ENCODE data around the gene BRICD5. TPM values are rescaled to one million over a fixed set of nuclear protein-coding genes. Genes with fewer than 3 reads are reported as not detected.

Gene BRICD5
- total RNA-seq, 2 experiments from 2014 or later: 8.0 to 8.8 TPM

DNA sequence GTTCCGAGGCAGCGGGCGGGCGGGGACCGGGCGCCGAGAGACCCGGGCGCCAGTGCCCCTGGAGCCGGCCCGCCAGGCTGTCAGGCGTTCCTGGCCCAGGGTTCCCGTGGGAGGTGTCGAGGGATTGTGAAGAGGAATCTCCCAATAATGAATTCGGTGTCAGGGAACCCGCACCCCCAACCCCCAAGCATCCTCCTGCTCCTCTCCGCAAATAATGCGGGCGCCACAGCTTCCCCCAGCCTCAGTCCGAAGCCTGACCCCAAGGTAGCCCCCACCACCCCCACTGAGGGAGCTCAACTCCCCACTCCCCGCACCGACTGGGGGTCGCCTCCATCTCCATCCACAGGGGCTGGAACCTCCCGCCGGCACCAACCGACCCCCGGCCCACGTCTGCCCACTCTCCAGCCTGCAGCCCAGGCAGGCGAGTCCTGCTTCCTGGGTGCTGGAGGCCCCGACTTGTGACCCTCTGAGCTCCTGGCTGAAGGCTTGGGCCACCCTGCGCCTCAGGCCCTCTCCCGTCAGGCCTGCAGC lies 13.6 kb downstream of the BRICD5 start:
- intact Hi-C loops (cut with DNase I, micrococcal nuclease): loop anchor here in 1 of 2 experiments (5.0 kb wide), 1 partner anchor 290 kb away; no protein-coding TSS in a partner anchor
- ChIA-PET POLR2A (no interaction called here), CTCF (interaction anchor here (0.9 kb wide), 1 partner anchor 57 kb away, joined by 3 read pairs; no protein-coding TSS in a partner anchor)
- no peaks in the 10 kb centered on the region for H3K36me3 Mint-ChIP-seq (ENCODE audit: low read depth)
- DNase-seq (no peak), ATAC-seq (no peak)
- peaks cover 23% of the 10 kb centered on the region for H3K27me3 Mint-ChIP-seq
- H3K27ac Mint-ChIP-seq: no peak overlapping the region
- H3K4me1 Mint-ChIP-seq: peaks cover 5% of the 10 kb centered on the region
- no peak overlapping the region for H3K4me3 Mint-ChIP-seq
- no peaks in the 10 kb centered on the region for H3K9me3 Mint-ChIP-seq (ENCODE audit: low read depth)

DNA sequence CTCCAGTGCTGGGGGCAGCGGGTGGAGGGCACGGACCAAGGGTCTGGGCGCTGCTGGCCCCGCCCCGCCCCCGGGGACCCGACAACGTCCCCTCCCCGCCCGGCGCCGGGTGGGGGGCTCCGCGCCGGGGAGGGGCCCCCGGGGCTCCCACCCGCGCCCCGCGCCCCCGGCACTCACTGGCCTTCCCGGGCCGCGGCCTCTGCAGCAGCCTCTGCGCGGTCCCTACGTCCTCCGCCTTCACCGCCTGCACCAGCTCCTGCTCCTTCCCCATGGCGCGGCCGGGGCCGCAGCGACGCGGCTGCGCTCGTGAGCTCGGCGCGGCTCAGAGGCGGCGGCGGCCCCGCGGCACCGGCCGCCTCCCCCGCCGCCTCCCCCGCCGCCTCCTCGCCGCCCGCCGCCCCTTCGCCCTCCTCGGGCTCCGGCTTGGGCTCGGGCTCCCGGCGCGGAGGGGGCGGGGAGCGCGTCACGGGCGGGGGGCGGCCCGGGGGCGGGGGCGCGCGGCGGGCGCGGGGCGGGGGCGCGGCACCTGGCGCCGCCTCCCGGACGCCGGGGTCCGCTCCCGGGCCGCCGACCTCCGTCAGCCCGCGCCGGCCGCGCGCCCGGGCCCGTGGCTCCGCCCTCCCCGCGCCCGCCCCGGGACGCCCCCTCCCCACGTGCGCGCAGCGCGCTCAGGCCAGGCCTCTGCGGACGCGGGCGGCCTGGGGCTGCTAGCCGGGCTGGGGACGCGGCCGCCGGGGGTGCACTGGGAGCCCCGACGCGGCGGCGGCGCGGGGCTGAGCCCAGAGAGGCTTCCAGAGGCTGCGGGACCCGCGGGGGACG lies 14.3 kb downstream of the BRICD5 start, which contains the start of gene CASKIN1:
TSS of gene CASKIN1 (minus strand) at position 444 of the 819 bp plus-strand sequence. CDS start at position 271, 173 bp downstream.
- Mint-ChIP-seq H3K9me3 (ENCODE audit: low read depth) (no peaks in the 10 kb centered on the region), H3K36me3 (ENCODE audit: low read depth) (no peaks in the 10 kb centered on the region), H3K4me1 (peaks cover 5% of the 10 kb centered on the region), H3K4me3 (peak within 1 kb of the TSS; percentile 26), H3K27ac (no peak within 1 kb of the TSS), H3K27me3 (peaks cover 23% of the 10 kb centered on the region)
- intact Hi-C loops (cut with DNase I, micrococcal nuclease): loop anchor here in 1 of 2 experiments (5.0 kb wide), 1 partner anchor 291 kb away; no protein-coding TSS in a partner anchor
- peak; percentile 43 for ATAC-seq
- ChIA-PET CTCF (interaction anchor here (0.9 kb wide), 1 partner anchor 56 kb away, joined by 3 read pairs; no protein-coding TSS in a partner anchor), POLR2A (interaction anchor here (0.6 kb wide), 1 partner anchor 234 kb away, joined by 3 read pairs; no protein-coding TSS in a partner anchor)
- peak; percentile 42 for DNase-seq

DNA sequence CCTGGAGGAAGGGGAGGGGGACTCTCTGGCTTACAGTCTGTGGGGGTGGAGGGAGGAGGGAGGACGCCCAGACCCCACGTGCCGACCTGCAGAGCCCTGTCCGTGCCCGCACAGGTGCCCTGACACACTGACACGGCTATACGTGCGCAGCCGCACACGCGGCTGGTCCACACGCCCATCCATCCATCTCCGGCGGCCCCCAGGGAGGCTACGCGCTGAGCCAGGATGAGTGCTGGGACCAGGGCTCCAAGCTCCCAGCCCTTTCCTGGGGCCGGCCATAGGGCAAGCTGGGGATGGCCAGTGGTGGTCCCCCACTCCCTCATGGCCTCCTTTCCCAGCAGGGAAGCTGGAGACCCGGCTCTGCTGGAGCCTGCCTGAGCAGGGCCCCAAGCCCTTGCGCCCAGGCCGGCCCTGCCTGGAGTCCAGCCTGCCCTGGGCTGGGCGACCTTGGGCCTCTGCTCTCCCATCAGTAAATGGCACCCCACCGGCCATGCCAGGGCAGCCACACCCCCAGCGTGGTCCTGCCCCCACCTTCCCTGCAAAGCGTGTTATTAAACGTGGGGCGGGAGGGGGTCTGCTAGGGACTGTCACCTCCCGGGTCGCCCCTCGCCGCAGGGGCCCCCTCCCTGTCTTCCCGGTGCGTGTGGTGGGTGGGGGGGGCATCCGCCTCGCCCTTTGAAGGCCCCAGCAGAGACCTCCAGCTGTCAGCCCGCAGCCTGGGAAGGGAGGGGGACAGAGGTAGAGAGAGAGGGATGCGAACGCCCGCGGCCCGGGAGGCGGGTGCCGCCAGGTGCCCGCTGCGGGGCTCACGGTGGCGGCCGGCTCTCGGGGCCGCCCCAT lies 15.1 kb downstream of the BRICD5 start:
- POLR2A ChIA-PET: interaction anchor here (0.6 to 1.5 kb wide), 3 partner anchors 19 to 235 kb away, joined by 3 to 9 read pairs (median 4); partner anchors contain the start of genes PGP and TRAF7
- Mint-ChIP-seq H3K27me3 (peaks cover 23% of the 10 kb centered on the region), H3K4me3 (peak overlapping the region; percentile 26), H3K27ac (no peak overlapping the region), H3K36me3 (ENCODE audit: low read depth) (no peaks in the 10 kb centered on the region), H3K4me1 (peaks cover 5% of the 10 kb centered on the region), H3K9me3 (ENCODE audit: low read depth) (no peaks in the 10 kb centered on the region)
- DNase-seq (no peak), ATAC-seq (peak; percentile 38)
- intact Hi-C loops (cut with DNase I, micrococcal nuclease): loop anchor here in 1 of 2 experiments (1.0 to 5.0 kb wide), 3 partner anchors 28 to 306 kb away; partner anchors contain the start of gene E4F1
- CTCF ChIA-PET: interaction anchor here (0.6 to 1.9 kb wide), 8 partner anchors 8 to 306 kb away, joined by 3 to 9 read pairs (median 4); partner anchors contain the start of genes ECI1 and PGP

GRCh38 chr16:2194852-2195321 lies 15.8 kb downstream of the BRICD5 start:
- ATAC-seq: peak; percentile 87
- Mint-ChIP-seq H3K4me1 (peaks cover 5% of the 10 kb centered on the region), H3K27me3 (peaks cover 23% of the 10 kb centered on the region), H3K4me3 (peak overlapping the region; percentile 26), H3K27ac (no peak overlapping the region), H3K36me3 (ENCODE audit: low read depth) (no peaks in the 10 kb centered on the region), H3K9me3 (ENCODE audit: low read depth) (no peaks in the 10 kb centered on the region)
- CTCF ChIA-PET: interaction anchor here (0.6 to 1.9 kb wide), 13 partner anchors 9 to 625 kb away, joined by 3 to 9 read pairs (median 3); partner anchors contain the start of gene ECI1
- POLR2A ChIA-PET: interaction anchor here (1.1 to 1.5 kb wide), 2 partner anchors 19 to 40 kb away, joined by 4 to 9 read pairs; partner anchors contain the start of genes PGP and TRAF7
- DNase-seq: peak; percentile 74
- intact Hi-C loops (cut with DNase I, micrococcal nuclease): loop anchor here in 1 of 2 experiments (1.0 to 5.0 kb wide), 3 partner anchors 28 to 306 kb away; partner anchors contain the start of gene E4F1

DNA sequence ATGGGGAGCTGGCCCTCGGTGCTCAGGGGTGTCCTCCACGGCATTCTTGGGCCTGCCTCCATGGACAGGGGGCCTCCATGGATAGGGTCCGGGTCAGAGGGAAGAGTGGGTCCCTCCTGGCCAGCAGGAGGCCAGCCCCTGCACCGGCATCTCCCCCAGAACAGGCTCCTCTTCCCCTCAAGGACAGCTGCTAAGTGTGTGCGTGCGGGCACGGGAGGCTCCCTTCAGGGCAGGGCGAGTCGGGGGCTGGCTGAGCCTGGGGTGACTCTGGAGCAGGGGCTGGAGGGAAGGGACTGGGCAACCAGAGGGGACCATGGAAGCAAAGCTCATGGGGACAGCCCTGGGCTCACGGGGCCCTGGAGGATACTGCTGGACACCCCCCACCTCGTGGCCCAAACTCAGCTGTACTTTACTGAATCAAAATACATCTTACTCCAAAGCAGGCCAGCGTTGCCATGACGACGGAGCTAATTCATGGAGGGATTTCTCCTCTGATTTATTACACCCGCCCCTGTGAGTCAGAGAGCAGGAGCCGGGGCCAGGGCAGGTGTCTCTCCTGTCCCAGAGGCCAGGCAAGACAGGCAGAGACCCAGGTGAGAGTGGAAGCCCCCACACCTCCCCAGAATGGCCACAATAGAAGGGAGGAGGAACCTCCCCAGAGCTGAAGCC lies 16.4 kb downstream of the BRICD5 start:
- Mint-ChIP-seq H3K4me3 (no peak overlapping the region), H3K9me3 (ENCODE audit: low read depth) (no peaks in the 10 kb centered on the region), H3K4me1 (peaks cover 5% of the 10 kb centered on the region), H3K36me3 (ENCODE audit: low read depth) (no peaks in the 10 kb centered on the region), H3K27ac (no peak overlapping the region), H3K27me3 (peaks cover 23% of the 10 kb centered on the region)
- POLR2A ChIA-PET: interaction anchor here (1.1 to 1.5 kb wide), 2 partner anchors 20 to 39 kb away, joined by 4 to 9 read pairs; partner anchors contain the start of genes PGP and TRAF7
- intact Hi-C loops (cut with DNase I, micrococcal nuclease): no loop called here
- DNase-seq: peak; percentile 59
- ATAC-seq: no peak
- CTCF ChIA-PET: interaction anchor here (0.6 to 1.9 kb wide), 11 partner anchors 9 to 624 kb away, joined by 3 to 9 read pairs (median 3); partner anchors contain the start of gene ECI1

DNA sequence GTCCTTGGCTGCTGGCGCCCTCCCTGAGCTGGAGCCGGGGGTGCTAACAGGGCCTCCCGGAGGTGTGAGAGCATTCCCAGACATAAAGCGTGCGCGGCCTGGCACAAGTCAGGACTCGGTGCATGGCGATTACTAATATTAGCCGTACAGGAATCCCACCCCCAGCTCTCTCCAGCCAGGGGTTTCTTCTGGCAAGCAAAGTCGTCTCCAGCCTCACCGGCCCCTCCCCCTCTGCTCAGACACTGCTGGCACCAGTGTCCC lies 19.3 kb downstream of the BRICD5 start:
- intact Hi-C loops (cut with DNase I, micrococcal nuclease): no loop called here
- ChIA-PET CTCF (interaction anchor here (0.5 kb wide), 1 partner anchor 198 kb away, joined by 3 read pairs; no protein-coding TSS in a partner anchor), POLR2A (interaction anchor here (0.6 to 0.7 kb wide), 2 partner anchors 19 to 36 kb away, joined by 3 read pairs; partner anchors contain the start of genes BRICD5 and TRAF7)
- DNase-seq: no peak
- H3K27ac Mint-ChIP-seq: no peak overlapping the region
- no peaks in the 10 kb centered on the region for H3K9me3 Mint-ChIP-seq (ENCODE audit: low read depth)
- no peak for ATAC-seq
- no peaks in the 10 kb centered on the region for H3K36me3 Mint-ChIP-seq (ENCODE audit: low read depth)
- H3K4me3 Mint-ChIP-seq: no peak overlapping the region
- peaks cover 7% of the 10 kb centered on the region for H3K27me3 Mint-ChIP-seq
- H3K4me1 Mint-ChIP-seq: peaks cover 5% of the 10 kb centered on the region

DNA sequence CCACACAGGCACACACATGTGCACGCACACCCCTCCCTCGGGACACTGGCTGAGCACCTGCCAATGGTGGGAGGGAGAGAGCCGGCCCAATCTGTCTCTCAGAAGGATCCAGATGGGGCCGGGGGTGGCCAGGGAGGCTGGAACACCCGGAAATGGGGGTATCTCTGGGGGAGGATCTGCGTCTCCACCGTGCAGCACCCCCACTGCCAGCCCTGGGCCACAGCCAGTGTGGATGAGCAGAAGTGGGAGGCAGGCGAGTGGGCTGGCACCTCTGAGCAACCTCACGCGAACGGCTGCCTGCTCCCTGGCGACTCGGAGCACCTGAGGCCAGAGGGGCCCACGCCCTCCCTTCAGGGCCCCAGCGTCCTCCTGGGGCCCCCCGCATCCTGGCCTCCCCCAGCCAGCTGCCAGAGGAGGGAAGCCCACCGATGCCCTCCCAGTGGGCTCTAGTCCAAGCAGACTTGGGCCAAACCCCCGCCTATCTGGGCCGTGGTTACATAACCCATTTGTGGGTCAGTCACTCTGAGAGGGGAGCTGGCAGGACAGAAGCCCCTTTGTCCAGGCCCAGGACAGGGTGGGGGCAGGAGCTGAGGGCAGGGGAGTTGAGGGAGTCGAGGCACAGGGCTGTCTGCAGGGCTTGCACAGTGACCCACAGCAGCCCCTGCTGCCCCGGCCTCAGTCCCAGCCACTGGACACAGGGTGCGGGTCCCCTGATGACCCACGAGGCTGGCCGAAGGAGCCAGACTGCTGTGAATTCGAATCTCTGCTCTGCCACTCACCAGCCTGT lies 19.8 kb downstream of the BRICD5 start:
- intact Hi-C loops (cut with DNase I, micrococcal nuclease): no loop called here
- ChIA-PET POLR2A (interaction anchor here (0.6 to 0.7 kb wide), 2 partner anchors 20 to 35 kb away, joined by 3 read pairs; partner anchors contain the start of genes BRICD5 and TRAF7), CTCF (interaction anchor here (0.5 kb wide), 1 partner anchor 199 kb away, joined by 3 read pairs; no protein-coding TSS in a partner anchor)
- Mint-ChIP-seq H3K4me1 (peaks cover 5% of the 10 kb centered on the region), H3K36me3 (ENCODE audit: low read depth) (no peaks in the 10 kb centered on the region), H3K27ac (no peak overlapping the region), H3K4me3 (no peak overlapping the region), H3K27me3 (peaks cover 7% of the 10 kb centered on the region), H3K9me3 (ENCODE audit: low read depth) (no peaks in the 10 kb centered on the region)
- ATAC-seq (no peak), DNase-seq (no peak)

DNA sequence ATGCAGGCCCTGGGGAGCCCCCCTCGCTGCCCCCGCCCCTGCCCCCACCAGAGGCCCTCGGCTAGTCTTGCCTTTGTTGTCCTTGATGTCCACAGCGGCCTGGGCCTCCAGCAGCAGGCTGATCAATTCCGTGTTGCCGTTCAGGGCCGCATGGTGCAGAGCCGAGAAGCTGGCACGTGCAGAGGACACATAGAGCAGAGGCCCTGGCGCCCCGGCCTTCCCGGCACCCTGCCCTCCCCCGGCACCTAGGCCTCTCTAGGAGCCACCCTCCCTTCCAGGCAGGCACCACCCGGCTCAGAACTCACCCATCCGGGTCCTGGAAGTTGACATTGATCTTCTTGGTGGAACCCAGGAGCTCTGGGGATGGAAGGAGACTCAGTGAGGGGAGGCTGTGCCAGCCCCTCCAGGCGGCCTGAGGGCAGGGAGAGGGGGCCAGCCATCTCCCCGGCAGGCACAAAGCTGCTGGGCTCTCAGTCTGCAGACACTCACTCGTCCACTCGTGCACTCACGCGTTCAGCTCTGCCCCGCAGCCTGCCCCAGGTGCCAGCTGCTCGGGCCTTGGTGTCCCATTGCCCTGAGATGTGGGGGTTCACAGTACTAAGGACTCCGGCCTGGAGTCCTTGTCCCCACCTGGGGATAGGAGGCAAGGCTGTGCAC lies 20.5 kb downstream of the BRICD5 start:
- ChIA-PET CTCF (interaction anchor here (0.6 kb wide), 1 partner anchor 23 kb away, joined by 3 read pairs; no protein-coding TSS in a partner anchor), POLR2A (interaction anchor here (0.7 kb wide), 1 partner anchor 201 kb away, joined by 3 read pairs; no protein-coding TSS in a partner anchor)
- no peak for DNase-seq
- Mint-ChIP-seq H3K9me3 (ENCODE audit: low read depth) (no peaks in the 10 kb centered on the region), H3K4me3 (no peak overlapping the region), H3K27ac (no peak overlapping the region), H3K4me1 (peaks cover 4% of the 10 kb centered on the region), H3K36me3 (ENCODE audit: low read depth) (no peaks in the 10 kb centered on the region), H3K27me3 (peaks cover 5% of the 10 kb centered on the region)
- intact Hi-C loops (cut with DNase I, micrococcal nuclease): no loop called here
- ATAC-seq: no peak

DNA sequence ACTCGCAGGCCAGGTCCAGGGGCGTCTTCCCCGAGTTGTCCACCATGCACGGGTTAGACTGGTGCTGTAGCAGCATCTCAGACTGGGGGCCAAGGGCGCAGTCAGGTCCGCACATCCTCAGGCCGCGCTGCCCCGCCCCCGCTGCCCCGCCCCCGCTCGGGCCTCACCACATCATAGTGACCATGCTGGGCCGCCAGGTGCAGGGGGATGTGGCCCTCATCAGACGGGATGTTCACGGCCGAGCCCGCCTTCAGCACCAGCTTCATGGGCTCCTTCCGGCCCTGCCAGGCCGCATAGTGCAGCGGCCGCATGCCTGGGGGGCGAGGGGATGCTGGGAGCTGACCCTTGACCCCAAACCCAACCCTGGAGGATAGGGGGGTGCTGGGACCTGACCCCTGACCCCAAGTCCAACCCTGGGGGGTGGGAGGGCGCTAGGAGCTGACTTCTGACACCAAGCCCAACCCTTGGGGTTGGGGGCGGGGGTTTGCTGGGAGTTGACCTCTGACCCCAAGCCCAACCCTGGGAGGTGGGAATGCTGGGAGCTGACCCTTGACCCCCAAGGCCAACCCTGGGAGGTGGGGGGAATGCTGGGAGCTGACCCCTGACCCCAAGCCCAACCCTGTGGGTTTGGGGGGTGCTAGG lies 21.3 kb downstream of the BRICD5 start:
- intact Hi-C loops (cut with DNase I, micrococcal nuclease): no loop called here
- DNase-seq (no peak), ATAC-seq (no peak)
- Mint-ChIP-seq H3K4me1 (no peaks in the 10 kb centered on the region), H3K4me3 (no peak overlapping the region), H3K27me3 (no peaks in the 10 kb centered on the region), H3K36me3 (ENCODE audit: low read depth) (no peaks in the 10 kb centered on the region), H3K27ac (no peak overlapping the region), H3K9me3 (ENCODE audit: low read depth) (no peaks in the 10 kb centered on the region)
- ChIA-PET POLR2A (interaction anchor here (0.7 kb wide), 1 partner anchor 201 kb away, joined by 3 read pairs; no protein-coding TSS in a partner anchor), CTCF (interaction anchor here (0.6 kb wide), 1 partner anchor 22 kb away, joined by 3 read pairs; no protein-coding TSS in a partner anchor)

Measured in activated CD4-positive, alpha-beta T cell treated with anti-CD3 and anti-CD28 coated beads for 36 hours (primary cell).